ENCODE results near the gene DAAM1. TPM values are rescaled to one million over a fixed set of nuclear protein-coding genes. Genes with fewer than 3 reads are reported as not detected.

DAAM1 gene
- total RNA-seq, 1 experiment from 2014 or later = 35.3 TPM

DNA sequence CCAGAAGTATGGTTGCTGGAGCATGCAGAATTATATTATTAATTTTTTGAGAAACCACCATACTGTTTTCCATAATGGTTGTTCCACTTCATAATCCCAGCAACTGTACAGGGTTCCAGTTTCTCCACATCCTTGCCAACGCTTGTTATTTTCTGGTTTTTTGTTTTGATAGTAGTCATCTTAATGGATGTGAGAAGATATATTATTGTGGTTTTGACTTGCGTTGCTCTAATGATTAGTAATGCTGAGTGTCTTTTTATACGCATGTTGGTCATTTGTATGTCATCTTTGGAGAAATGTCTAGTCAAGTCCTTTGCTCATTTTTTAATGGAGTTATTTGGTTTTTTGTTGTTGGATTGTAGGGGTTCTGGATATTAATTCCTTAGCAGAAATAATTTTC, 58.1 kb downstream of the DAAM1 start:
- peaks cover 10% of the 10 kb centered on the region; the same call in 1 of the 2 replicates for H3K4me1 ChIP-seq
- H3K27me3 ChIP-seq (replicated peaks; ENCODE audit: control insufficient read depth, insufficient read depth, low read length) = no peaks in the 10 kb centered on the region
- no peak for DNase-seq
- Mint-ChIP-seq H3K4me3 (ENCODE audit: unreplicated experiment) (no peak overlapping the region), H3K36me3 (ENCODE audit: insufficient read depth, unreplicated experiment) (no peaks in the 10 kb centered on the region), H3K27me3 (ENCODE audit: insufficient read depth, unreplicated experiment) (no peaks in the 10 kb centered on the region), H3K27ac (ENCODE audit: unreplicated experiment) (no peak overlapping the region), H3K4me1 (ENCODE audit: low read depth, unreplicated experiment) (peaks cover 15% of the 10 kb centered on the region), H3K9me3 (ENCODE audit: unreplicated experiment) (no peaks in the 10 kb centered on the region)
- TF ChIP-seq, protein P1, sequence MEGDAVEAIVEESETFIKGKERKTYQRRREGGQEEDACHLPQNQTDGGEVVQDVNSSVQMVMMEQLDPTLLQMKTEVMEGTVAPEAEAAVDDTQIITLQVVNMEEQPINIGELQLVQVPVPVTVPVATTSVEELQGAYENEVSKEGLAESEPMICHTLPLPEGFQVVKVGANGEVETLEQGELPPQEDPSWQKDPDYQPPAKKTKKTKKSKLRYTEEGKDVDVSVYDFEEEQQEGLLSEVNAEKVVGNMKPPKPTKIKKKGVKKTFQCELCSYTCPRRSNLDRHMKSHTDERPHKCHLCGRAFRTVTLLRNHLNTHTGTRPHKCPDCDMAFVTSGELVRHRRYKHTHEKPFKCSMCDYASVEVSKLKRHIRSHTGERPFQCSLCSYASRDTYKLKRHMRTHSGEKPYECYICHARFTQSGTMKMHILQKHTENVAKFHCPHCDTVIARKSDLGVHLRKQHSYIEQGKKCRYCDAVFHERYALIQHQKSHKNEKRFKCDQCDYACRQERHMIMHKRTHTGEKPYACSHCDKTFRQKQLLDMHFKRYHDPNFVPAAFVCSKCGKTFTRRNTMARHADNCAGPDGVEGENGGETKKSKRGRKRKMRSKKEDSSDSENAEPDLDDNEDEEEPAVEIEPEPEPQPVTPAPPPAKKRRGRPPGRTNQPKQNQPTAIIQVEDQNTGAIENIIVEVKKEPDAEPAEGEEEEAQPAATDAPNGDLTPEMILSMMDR (IDR thresholded peaks at IDR 0.05; ENCODE audit: insufficient read depth in 1 of 2, low read depth in 1 of 2, low read length in 1 of 2, severe bottlenecking in 1 of 2, unreplicated experiment in 1 of 2) = no peak
- no TSS peak for BruUV-seq (replicated peaks)
- ChIA-PET CTCF (no interaction called here), POLR2A (no interaction called here)
- no peaks in the 10 kb centered on the region for H3K9me3 ChIP-seq
- intact Hi-C loops (cut with micrococcal nuclease; ENCODE audit: unreplicated experiment) = no loop called here
- no peaks in the 10 kb centered on the region; the same call in 1 of the 2 replicates for H3K36me3 ChIP-seq (ENCODE audit: control insufficient read depth, insufficient read depth, low read length)
- no peak overlapping the region for H3K4me3 ChIP-seq (ENCODE audit: low read depth, low read length)

DNA sequence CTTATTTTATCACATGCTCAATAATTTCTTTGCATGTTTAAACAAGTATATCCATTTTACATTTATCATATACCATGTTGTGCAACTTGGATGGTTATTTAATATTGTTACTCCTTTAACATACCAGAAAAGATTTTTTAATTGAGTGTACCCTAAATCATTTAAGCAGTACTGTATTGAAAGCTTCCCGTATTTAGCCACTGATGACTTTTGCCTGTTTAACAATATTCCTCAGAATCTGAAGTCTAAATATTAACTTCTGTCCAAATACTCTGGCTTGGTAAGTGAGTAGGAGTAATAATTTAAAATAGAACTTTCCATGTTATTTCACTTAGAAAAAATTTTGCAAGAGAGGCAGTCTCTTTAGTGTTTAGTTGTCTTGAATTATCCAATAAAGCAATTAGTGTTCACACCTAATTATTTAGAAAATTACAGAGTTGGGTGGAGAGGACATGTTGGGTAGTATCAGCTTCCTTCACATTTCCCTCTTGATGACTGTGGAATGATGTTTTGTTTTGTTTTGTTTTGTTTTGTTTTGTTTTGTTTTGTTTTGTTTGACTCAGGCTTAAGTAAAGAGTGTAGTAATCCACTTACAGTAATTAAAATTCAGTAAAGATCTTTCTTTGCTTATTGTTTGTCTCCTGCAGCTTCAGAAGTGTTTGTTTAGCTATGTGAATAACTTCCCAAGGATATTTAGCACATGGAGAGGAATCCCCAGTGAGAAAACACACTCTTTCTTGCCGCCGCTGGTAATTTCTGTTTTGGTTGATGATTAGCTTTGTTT, 59.5 kb downstream of the DAAM1 start:
- POLR2A ChIA-PET = no interaction called here
- CTCF ChIA-PET = interaction anchor here (0.8 kb wide), 1 partner anchor 15 kb away, joined by 3 read pairs; no protein-coding TSS in a partner anchor

DNA sequence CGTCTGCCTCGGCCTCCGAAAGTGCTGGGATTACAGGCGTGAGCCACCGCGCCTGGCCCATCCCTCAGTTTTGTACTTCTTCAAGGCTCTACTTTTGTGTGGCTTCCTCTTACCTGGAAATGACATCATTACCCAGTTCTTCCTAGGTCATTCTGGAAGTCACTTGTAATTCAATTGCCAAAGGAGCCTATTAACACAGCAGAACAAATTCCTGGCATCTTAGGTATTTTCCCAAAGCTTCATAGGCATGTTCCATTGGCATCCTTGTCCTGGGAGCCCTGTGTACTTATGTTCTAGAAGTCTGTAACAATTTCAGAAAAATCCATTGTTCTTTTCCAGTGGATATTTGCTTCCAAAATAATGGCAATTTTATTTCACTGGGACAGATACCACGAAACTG, 60.6 kb downstream of the DAAM1 start:
- Mint-ChIP-seq H3K9me3 (ENCODE audit: unreplicated experiment) (no peaks in the 10 kb centered on the region), H3K27me3 (ENCODE audit: insufficient read depth, unreplicated experiment) (no peaks in the 10 kb centered on the region)
- no peak for DNase-seq

More for the DNA sequence above, 59.5 kb downstream of the DAAM1 start:
- DNase-seq = no peak
- H3K4me1 ChIP-seq = peaks cover 19% of the 10 kb centered on the region
- H3K9me3 ChIP-seq = no peaks in the 10 kb centered on the region
- TF ChIP-seq, protein P1 (IDR thresholded peaks at IDR 0.05; ENCODE audit: insufficient read depth in 1 of 2, low read depth in 1 of 2, low read length in 1 of 2, severe bottlenecking in 1 of 2, unreplicated experiment in 1 of 2) = no peak
- Mint-ChIP-seq H3K36me3 (ENCODE audit: insufficient read depth, unreplicated experiment) (no peaks in the 10 kb centered on the region), H3K27ac (ENCODE audit: unreplicated experiment) (no peak overlapping the region), H3K4me1 (ENCODE audit: low read depth, unreplicated experiment) (peaks cover 15% of the 10 kb centered on the region), H3K9me3 (ENCODE audit: unreplicated experiment) (no peaks in the 10 kb centered on the region), H3K27me3 (ENCODE audit: insufficient read depth, unreplicated experiment) (no peaks in the 10 kb centered on the region), H3K4me3 (ENCODE audit: unreplicated experiment) (no peak overlapping the region)
- no peaks in the 10 kb centered on the region for H3K27me3 ChIP-seq (replicated peaks; ENCODE audit: control insufficient read depth, insufficient read depth, low read length)
- no peak overlapping the region for H3K4me3 ChIP-seq (ENCODE audit: low read depth, low read length)
- H3K36me3 ChIP-seq (ENCODE audit: control insufficient read depth, insufficient read depth, low read length) = no peaks in the 10 kb centered on the region; the same call in 1 of the 2 replicates
- no TSS peak for BruUV-seq (replicated peaks)
- intact Hi-C loops (cut with micrococcal nuclease; ENCODE audit: unreplicated experiment) = no loop called here

More for the DNA sequence above, 60.6 kb downstream of the DAAM1 start:
- no peaks in the 10 kb centered on the region; the same call in 1 of the 2 replicates for H3K36me3 ChIP-seq (ENCODE audit: control insufficient read depth, insufficient read depth, low read length)
- H3K27me3 ChIP-seq (replicated peaks; ENCODE audit: control insufficient read depth, insufficient read depth, low read length) = no peaks in the 10 kb centered on the region
- H3K4me1 Mint-ChIP-seq (ENCODE audit: low read depth, unreplicated experiment) = peaks cover 11% of the 10 kb centered on the region
- no TSS peak for BruUV-seq (replicated peaks)
- H3K9me3 ChIP-seq = no peaks in the 10 kb centered on the region
- H3K4me3 Mint-ChIP-seq (ENCODE audit: unreplicated experiment) = no peak overlapping the region
- ChIA-PET POLR2A (no interaction called here), CTCF (no interaction called here)
- intact Hi-C loops (cut with micrococcal nuclease; ENCODE audit: unreplicated experiment) = no loop called here
- H3K36me3 Mint-ChIP-seq (ENCODE audit: insufficient read depth, unreplicated experiment) = no peaks in the 10 kb centered on the region
- peaks cover 11% of the 10 kb centered on the region for H3K4me1 ChIP-seq
- TF ChIP-seq, protein P1 (IDR thresholded peaks at IDR 0.05; ENCODE audit: insufficient read depth in 1 of 2, low read depth in 1 of 2, low read length in 1 of 2, severe bottlenecking in 1 of 2, unreplicated experiment in 1 of 2) = no peak
- no peak overlapping the region for H3K4me3 ChIP-seq (ENCODE audit: low read depth, low read length)
- no peak overlapping the region for H3K27ac Mint-ChIP-seq (ENCODE audit: unreplicated experiment)
